Sigmoid colon (tissue), 4 donors: ENCODE data around the gene CTIF.

ENCODE experiments used
- CTCF ChIP-seq, 4 experiments: fragments of 450-650 bp in 3 of 4; fragments of 200-600 bp in 1 of 4; IDR thresholded peaks; one replicate each; pipeline ENCODE4 v1.5.1; 2016 to 2019; ENCODE audit warnings: antibody characterized with exemption in 4 of 4, mild to moderate bottlenecking in 3 of 4, moderate library complexity in 2 of 4
- EP300 ChIP-seq, 4 donors: sonication (generic); formaldehyde crosslinking; IDR thresholded peaks; one replicate each; pipeline ENCODE4 v1.6.1; 2017; ENCODE audit warnings: antibody characterized with exemption in 4 of 4
- POLR2A ChIP-seq, 2 donors: fragments of 450-650 bp; IDR thresholded peaks; one replicate each; pipeline ENCODE4 v1.6.1; 2016; ENCODE audit warnings: antibody characterized with exemption in 2 of 2, mild to moderate bottlenecking in 2 of 2, moderate library complexity in 2 of 2

- TF ChIP-seq CTCF (IDR thresholded peaks at IDR 0.05), result no peak
- TF ChIP-seq POLR2A (IDR thresholded peaks at IDR 0.05), result no peak
- no peak for TF ChIP-seq EP300 (IDR thresholded peaks at IDR 0.05)
Observed at GRCh38 chr18:48565105-48565504, 26.3 kb downstream of the CTIF start.
